ENCODE data around the gene ZNF668. TPM values are rescaled to one million over a fixed set of nuclear protein-coding genes. Genes with fewer than 3 reads are reported as not detected.

ZNF668 gene
- total and polyA plus RNA-seq, 2 of the 8 experiments (the other 6 are each of a cell fraction or from before 2014, with no cell fraction given) = 14.0 to 14.3 TPM

GRCh38 chr16:31073970-31074813 is at the start of gene ZNF668, which contains the start of gene ZNF646 (continued):
- TF ChIP-seq, protein P1, sequence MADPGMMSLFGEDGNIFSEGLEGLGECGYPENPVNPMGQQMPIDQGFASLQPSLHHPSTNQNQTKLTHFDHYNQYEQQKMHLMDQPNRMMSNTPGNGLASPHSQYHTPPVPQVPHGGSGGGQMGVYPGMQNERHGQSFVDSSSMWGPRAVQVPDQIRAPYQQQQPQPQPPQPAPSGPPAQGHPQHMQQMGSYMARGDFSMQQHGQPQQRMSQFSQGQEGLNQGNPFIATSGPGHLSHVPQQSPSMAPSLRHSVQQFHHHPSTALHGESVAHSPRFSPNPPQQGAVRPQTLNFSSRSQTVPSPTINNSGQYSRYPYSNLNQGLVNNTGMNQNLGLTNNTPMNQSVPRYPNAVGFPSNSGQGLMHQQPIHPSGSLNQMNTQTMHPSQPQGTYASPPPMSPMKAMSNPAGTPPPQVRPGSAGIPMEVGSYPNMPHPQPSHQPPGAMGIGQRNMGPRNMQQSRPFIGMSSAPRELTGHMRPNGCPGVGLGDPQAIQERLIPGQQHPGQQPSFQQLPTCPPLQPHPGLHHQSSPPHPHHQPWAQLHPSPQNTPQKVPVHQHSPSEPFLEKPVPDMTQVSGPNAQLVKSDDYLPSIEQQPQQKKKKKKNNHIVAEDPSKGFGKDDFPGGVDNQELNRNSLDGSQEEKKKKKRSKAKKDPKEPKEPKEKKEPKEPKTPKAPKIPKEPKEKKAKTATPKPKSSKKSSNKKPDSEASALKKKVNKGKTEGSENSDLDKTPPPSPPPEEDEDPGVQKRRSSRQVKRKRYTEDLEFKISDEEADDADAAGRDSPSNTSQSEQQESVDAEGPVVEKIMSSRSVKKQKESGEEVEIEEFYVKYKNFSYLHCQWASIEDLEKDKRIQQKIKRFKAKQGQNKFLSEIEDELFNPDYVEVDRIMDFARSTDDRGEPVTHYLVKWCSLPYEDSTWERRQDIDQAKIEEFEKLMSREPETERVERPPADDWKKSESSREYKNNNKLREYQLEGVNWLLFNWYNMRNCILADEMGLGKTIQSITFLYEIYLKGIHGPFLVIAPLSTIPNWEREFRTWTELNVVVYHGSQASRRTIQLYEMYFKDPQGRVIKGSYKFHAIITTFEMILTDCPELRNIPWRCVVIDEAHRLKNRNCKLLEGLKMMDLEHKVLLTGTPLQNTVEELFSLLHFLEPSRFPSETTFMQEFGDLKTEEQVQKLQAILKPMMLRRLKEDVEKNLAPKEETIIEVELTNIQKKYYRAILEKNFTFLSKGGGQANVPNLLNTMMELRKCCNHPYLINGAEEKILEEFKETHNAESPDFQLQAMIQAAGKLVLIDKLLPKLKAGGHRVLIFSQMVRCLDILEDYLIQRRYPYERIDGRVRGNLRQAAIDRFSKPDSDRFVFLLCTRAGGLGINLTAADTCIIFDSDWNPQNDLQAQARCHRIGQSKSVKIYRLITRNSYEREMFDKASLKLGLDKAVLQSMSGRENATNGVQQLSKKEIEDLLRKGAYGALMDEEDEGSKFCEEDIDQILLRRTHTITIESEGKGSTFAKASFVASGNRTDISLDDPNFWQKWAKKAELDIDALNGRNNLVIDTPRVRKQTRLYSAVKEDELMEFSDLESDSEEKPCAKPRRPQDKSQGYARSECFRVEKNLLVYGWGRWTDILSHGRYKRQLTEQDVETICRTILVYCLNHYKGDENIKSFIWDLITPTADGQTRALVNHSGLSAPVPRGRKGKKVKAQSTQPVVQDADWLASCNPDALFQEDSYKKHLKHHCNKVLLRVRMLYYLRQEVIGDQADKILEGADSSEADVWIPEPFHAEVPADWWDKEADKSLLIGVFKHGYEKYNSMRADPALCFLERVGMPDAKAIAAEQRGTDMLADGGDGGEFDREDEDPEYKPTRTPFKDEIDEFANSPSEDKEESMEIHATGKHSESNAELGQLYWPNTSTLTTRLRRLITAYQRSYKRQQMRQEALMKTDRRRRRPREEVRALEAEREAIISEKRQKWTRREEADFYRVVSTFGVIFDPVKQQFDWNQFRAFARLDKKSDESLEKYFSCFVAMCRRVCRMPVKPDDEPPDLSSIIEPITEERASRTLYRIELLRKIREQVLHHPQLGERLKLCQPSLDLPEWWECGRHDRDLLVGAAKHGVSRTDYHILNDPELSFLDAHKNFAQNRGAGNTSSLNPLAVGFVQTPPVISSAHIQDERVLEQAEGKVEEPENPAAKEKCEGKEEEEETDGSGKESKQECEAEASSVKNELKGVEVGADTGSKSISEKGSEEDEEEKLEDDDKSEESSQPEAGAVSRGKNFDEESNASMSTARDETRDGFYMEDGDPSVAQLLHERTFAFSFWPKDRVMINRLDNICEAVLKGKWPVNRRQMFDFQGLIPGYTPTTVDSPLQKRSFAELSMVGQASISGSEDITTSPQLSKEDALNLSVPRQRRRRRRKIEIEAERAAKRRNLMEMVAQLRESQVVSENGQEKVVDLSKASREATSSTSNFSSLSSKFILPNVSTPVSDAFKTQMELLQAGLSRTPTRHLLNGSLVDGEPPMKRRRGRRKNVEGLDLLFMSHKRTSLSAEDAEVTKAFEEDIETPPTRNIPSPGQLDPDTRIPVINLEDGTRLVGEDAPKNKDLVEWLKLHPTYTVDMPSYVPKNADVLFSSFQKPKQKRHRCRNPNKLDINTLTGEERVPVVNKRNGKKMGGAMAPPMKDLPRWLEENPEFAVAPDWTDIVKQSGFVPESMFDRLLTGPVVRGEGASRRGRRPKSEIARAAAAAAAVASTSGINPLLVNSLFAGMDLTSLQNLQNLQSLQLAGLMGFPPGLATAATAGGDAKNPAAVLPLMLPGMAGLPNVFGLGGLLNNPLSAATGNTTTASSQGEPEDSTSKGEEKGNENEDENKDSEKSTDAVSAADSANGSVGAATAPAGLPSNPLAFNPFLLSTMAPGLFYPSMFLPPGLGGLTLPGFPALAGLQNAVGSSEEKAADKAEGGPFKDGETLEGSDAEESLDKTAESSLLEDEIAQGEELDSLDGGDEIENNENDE (IDR thresholded peaks at IDR 0.05; ENCODE audit: insufficient replicate concordance, low read length) = no peak
- TF ChIP-seq HDAC6 (IDR thresholded peaks at IDR 0.05; ENCODE audit: low read depth, low read length) (no peak), NANOG (IDR thresholded peaks at IDR 0.05; ENCODE audit: insufficient read depth, low read depth, low read length, poor library complexity, severe bottlenecking) (no peak), RXRA (IDR thresholded peaks at IDR 0.05; ENCODE audit: insufficient read depth, low read depth, low read length) (no peak), RAD21 (IDR thresholded peaks at IDR 0.05 in 1 of 2, conservative IDR thresholded peaks at IDR 0.05 in 1 of 2; ENCODE audit: low read depth in 2 of 2, low read length in 2 of 2) (no peak), EGR1 (IDR thresholded peaks at IDR 0.05; ENCODE audit: borderline replicate concordance, low read depth, low read length) (peak; percentile 94), POU5F1 (IDR thresholded peaks at IDR 0.05; ENCODE audit: low read depth, low read length) (no peak)
